GM23338 (cell line): ENCODE data around the gene DNAH8.

Experiments
- CREB1 ChIP-seq: fragments of 250-450 bp; sonication (Bioruptor Pico); IDR thresholded peaks from 2 replicates; pipeline ENCODE4 v1.5.0; 2020; ENCODE audit warnings: low read depth, mild to moderate bottlenecking, moderate library complexity
- EZH2 ChIP-seq: fragments of 200-600 bp; sonication (generic); IDR thresholded peaks from one replicate; pipeline ENCODE4 v1.8.0; 2017; ENCODE audit warnings: antibody characterized with exemption, mild to moderate bottlenecking, low read depth; ENCODE audit not compliant: unreplicated experiment
- EZH2phosphoT487 ChIP-seq: fragments of 200-600 bp; sonication (generic); IDR thresholded peaks from one replicate; pipeline ENCODE4 v1.8.1; 2018; ENCODE audit warnings: antibody characterized with exemption; ENCODE audit not compliant: unreplicated experiment
- JUNB ChIP-seq: IDR thresholded peaks from one replicate; pipeline ENCODE4 v1.6.1; 2016; ENCODE audit warnings: antibody characterized with exemption; ENCODE audit not compliant: unreplicated experiment
- NANOG ChIP-seq: IDR thresholded peaks from 2 replicates; pipeline ENCODE4 v1.6.1; 2016; ENCODE audit warnings: antibody characterized with exemption, borderline replicate concordance
- POLR2AphosphoS5 ChIP-seq: IDR thresholded peaks from 2 replicates; pipeline ENCODE4 v1.6.1; 2016; ENCODE audit warnings: antibody characterized with exemption, low read depth
- STAT1 ChIP-seq: IDR thresholded peaks from one replicate; pipeline ENCODE4 v1.6.1; 2016; ENCODE audit warnings: antibody characterized with exemption; ENCODE audit not compliant: unreplicated experiment
- ZNF114 ChIP-seq: fragments of 250-450 bp; sonication (Bioruptor Pico); IDR thresholded peaks from 2 replicates; pipeline ENCODE4 v1.5.0; 2020; ENCODE audit warnings: mild to moderate bottlenecking, moderate library complexity
- TF ChIP-seq, protein P1 (sequence below), 2 experiments: fragments of 200-600 bp in 1 of 2; sonication (generic) in 1 of 2; conservative IDR thresholded peaks; 2 replicates each; pipeline versions ENCODE4 v1.5.1 to v1.6.1; 2016 to 2017; ENCODE audit warnings: antibody characterized with exemption in 2 of 2, low read depth in 2 of 2, mild to moderate bottlenecking in 2 of 2, moderate library complexity in 1 of 2
- TF ChIP-seq, protein P2 (sequence below): IDR thresholded peaks from one replicate; pipeline ENCODE4 v1.6.1; 2018; ENCODE audit warnings: antibody characterized with exemption; ENCODE audit not compliant: unreplicated experiment
- TF ChIP-seq, protein P3 (sequence below): IDR thresholded peaks from 2 replicates; pipeline ENCODE4 v1.6.1; 2016; ENCODE audit warnings: antibody characterized with exemption
- TF ChIP-seq, protein P4 (sequence below): fragments of 250-450 bp; sonication (Bioruptor Pico); IDR thresholded peaks from 2 replicates; pipeline ENCODE4 v1.5.0; 2020; ENCODE audit warnings: mild to moderate bottlenecking, moderate library complexity

DNA sequence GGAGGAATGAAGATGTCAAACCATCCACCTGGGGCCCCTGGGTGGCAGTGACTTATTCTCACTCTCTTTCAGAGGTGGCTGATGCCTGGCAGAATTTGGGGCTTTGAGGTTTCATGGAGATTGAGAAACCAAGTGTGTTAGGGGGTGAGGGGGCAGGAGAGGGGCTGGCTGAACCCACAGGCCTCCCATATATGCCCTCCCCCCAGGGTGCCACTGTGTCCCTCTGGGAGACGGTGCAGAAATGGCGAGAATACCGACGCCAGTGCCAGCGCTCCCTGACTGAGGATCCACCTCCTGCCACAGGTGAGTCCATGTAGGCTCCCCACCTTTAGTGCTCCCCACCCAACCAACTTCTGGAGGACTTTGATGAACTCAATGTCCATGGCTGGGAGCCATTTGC is 341.1 kb downstream of the DNAH8 start:
- TF ChIP-seq, protein P1, sequence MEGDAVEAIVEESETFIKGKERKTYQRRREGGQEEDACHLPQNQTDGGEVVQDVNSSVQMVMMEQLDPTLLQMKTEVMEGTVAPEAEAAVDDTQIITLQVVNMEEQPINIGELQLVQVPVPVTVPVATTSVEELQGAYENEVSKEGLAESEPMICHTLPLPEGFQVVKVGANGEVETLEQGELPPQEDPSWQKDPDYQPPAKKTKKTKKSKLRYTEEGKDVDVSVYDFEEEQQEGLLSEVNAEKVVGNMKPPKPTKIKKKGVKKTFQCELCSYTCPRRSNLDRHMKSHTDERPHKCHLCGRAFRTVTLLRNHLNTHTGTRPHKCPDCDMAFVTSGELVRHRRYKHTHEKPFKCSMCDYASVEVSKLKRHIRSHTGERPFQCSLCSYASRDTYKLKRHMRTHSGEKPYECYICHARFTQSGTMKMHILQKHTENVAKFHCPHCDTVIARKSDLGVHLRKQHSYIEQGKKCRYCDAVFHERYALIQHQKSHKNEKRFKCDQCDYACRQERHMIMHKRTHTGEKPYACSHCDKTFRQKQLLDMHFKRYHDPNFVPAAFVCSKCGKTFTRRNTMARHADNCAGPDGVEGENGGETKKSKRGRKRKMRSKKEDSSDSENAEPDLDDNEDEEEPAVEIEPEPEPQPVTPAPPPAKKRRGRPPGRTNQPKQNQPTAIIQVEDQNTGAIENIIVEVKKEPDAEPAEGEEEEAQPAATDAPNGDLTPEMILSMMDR (conservative IDR thresholded peaks at IDR 0.05; ENCODE audit: low read depth in 2 of 2) = no peak
- TF ChIP-seq EZH2 (no peak), POLR2AphosphoS5 (no peak), EZH2phosphoT487 (no peak), JUNB (no peak), NANOG (no peak), ZNF114 (CRISPR knock-in tag) (no peak), CREB1 (CRISPR knock-in tag) (no peak), STAT1 (no peak)
- TF ChIP-seq, protein P2, sequence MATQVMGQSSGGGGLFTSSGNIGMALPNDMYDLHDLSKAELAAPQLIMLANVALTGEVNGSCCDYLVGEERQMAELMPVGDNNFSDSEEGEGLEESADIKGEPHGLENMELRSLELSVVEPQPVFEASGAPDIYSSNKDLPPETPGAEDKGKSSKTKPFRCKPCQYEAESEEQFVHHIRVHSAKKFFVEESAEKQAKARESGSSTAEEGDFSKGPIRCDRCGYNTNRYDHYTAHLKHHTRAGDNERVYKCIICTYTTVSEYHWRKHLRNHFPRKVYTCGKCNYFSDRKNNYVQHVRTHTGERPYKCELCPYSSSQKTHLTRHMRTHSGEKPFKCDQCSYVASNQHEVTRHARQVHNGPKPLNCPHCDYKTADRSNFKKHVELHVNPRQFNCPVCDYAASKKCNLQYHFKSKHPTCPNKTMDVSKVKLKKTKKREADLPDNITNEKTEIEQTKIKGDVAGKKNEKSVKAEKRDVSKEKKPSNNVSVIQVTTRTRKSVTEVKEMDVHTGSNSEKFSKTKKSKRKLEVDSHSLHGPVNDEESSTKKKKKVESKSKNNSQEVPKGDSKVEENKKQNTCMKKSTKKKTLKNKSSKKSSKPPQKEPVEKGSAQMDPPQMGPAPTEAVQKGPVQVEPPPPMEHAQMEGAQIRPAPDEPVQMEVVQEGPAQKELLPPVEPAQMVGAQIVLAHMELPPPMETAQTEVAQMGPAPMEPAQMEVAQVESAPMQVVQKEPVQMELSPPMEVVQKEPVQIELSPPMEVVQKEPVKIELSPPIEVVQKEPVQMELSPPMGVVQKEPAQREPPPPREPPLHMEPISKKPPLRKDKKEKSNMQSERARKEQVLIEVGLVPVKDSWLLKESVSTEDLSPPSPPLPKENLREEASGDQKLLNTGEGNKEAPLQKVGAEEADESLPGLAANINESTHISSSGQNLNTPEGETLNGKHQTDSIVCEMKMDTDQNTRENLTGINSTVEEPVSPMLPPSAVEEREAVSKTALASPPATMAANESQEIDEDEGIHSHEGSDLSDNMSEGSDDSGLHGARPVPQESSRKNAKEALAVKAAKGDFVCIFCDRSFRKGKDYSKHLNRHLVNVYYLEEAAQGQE = no peak
- TF ChIP-seq, protein P3, sequence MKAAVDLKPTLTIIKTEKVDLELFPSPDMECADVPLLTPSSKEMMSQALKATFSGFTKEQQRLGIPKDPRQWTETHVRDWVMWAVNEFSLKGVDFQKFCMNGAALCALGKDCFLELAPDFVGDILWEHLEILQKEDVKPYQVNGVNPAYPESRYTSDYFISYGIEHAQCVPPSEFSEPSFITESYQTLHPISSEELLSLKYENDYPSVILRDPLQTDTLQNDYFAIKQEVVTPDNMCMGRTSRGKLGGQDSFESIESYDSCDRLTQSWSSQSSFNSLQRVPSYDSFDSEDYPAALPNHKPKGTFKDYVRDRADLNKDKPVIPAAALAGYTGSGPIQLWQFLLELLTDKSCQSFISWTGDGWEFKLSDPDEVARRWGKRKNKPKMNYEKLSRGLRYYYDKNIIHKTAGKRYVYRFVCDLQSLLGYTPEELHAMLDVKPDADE = no peak
- TF ChIP-seq, protein P4, sequence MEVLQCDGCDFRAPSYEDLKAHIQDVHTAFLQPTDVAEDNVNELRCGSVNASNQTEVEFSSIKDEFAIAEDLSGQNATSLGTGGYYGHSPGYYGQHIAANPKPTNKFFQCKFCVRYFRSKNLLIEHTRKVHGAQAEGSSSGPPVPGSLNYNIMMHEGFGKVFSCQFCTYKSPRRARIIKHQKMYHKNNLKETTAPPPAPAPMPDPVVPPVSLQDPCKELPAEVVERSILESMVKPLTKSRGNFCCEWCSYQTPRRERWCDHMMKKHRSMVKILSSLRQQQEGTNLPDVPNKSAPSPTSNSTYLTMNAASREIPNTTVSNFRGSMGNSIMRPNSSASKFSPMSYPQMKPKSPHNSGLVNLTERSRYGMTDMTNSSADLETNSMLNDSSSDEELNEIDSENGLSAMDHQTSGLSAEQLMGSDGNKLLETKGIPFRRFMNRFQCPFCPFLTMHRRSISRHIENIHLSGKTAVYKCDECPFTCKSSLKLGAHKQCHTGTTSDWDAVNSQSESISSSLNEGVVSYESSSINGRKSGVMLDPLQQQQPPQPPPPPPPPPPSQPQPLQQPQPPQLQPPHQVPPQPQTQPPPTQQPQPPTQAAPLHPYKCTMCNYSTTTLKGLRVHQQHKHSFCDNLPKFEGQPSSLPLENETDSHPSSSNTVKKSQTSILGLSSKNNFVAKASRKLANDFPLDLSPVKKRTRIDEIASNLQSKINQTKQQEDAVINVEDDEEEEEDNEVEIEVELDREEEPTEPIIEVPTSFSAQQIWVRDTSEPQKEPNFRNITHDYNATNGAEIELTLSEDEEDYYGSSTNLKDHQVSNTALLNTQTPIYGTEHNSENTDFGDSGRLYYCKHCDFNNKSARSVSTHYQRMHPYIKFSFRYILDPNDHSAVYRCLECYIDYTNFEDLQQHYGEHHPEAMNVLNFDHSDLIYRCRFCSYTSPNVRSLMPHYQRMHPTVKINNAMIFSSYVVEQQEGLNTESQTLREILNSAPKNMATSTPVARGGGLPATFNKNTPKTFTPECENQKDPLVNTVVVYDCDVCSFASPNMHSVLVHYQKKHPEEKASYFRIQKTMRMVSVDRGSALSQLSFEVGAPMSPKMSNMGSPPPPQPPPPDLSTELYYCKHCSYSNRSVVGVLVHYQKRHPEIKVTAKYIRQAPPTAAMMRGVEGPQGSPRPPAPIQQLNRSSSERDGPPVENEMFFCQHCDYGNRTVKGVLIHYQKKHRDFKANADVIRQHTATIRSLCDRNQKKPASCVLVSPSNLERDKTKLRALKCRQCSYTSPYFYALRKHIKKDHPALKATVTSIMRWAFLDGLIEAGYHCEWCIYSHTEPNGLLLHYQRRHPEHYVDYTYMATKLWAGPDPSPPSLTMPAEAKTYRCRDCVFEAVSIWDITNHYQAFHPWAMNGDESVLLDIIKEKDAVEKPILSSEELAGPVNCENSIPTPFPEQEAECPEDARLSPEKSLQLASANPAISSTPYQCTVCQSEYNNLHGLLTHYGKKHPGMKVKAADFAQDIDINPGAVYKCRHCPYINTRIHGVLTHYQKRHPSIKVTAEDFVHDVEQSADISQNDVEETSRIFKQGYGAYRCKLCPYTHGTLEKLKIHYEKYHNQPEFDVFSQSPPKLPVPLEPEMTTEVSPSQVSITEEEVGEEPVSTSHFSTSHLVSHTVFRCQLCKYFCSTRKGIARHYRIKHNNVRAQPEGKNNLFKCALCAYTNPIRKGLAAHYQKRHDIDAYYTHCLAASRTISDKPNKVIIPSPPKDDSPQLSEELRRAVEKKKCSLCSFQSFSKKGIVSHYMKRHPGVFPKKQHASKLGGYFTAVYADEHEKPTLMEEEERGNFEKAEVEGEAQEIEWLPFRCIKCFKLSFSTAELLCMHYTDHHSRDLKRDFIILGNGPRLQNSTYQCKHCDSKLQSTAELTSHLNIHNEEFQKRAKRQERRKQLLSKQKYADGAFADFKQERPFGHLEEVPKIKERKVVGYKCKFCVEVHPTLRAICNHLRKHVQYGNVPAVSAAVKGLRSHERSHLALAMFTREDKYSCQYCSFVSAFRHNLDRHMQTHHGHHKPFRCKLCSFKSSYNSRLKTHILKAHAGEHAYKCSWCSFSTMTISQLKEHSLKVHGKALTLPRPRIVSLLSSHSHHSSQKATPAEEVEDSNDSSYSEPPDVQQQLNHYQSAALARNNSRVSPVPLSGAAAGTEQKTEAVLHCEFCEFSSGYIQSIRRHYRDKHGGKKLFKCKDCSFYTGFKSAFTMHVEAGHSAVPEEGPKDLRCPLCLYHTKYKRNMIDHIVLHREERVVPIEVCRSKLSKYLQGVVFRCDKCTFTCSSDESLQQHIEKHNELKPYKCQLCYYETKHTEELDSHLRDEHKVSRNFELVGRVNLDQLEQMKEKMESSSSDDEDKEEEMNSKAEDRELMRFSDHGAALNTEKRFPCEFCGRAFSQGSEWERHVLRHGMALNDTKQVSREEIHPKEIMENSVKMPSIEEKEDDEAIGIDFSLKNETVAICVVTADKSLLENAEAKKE = no peak
